HG03460 (cell line): ENCODE results near the gene WAC.

Experiments used
- ATAC-seq: cut with Tn5 transposase; IDR thresholded peaks from one replicate; pipeline ENCODE4 v1.9.1; 2021; ENCODE audit not compliant: unreplicated experiment

Gene WAC

GRCh38 chr10:28530751-28531150, 2.2 kb upstream of the WAC start:
- no peak for ATAC-seq

- no peak for ATAC-seq
These were observed 257 bp downstream of the WAC start for GRCh38 chr10:28533186-28533564.

GRCh38 chr10:28533571-28534304, 820 bp downstream of the WAC start:
- peak; percentile 20 for ATAC-seq

GRCh38 chr10:28535846-28536245, 2.9 kb downstream of the WAC start:
- ATAC-seq, result no peak

- no peak for ATAC-seq
These were observed 5.7 kb downstream of the WAC start for GRCh38 chr10:28538595-28538994.

GRCh38 chr10:28540145-28540544, 7.2 kb downstream of the WAC start:
- ATAC-seq, result no peak

- no peak for ATAC-seq
These were observed 8.9 kb downstream of the WAC start for GRCh38 chr10:28541717-28542365.

GRCh38 chr10:28542728-28543127, 9.8 kb downstream of the WAC start:
- no peak for ATAC-seq

GRCh38 chr10:28544058-28544457, 11.1 kb downstream of the WAC start:
- no peak for ATAC-seq

GRCh38 chr10:28545967-28546644, 13.2 kb downstream of the WAC start:
- ATAC-seq, result no peak

GRCh38 chr10:28548781-28549498, 16.0 kb downstream of the WAC start:
- no peak for ATAC-seq

GRCh38 chr10:28551086-28551485, 18.2 kb downstream of the WAC start:
- ATAC-seq, result no peak

- ATAC-seq, result no peak
These were observed 19.9 kb downstream of the WAC start for GRCh38 chr10:28552775-28553174.

- ATAC-seq, result no peak
These were observed 21.1 kb downstream of the WAC start for GRCh38 chr10:28554009-28554408.

- no peak for ATAC-seq
These were observed 22.0 kb downstream of the WAC start for GRCh38 chr10:28554952-28555351.

- ATAC-seq, result no peak
These were observed 22.4 kb downstream of the WAC start for GRCh38 chr10:28555358-28555757.

GRCh38 chr10:28556142-28556541, 23.2 kb downstream of the WAC start:
- no peak for ATAC-seq

GRCh38 chr10:28558186-28558585, 25.3 kb downstream of the WAC start:
- ATAC-seq, result no peak

- ATAC-seq, result no peak
These were observed 26.1 kb downstream of the WAC start for GRCh38 chr10:28558923-28559508.

GRCh38 chr10:28559618-28560017, 26.7 kb downstream of the WAC start:
- ATAC-seq, result no peak

- ATAC-seq, result no peak
These were observed 27.7 kb downstream of the WAC start for GRCh38 chr10:28560617-28561016.
